GM13976 (cell line): ENCODE results near the gene ANKLE2.
"Not testable (repeated sequence)": the region's sequence is repeated elsewhere in the genome, so short reads cannot be mapped to it uniquely, and the experiment has no call there.

Experiments used
- DNase-seq: peaks from one replicate; pipeline ENCODE4 v3.0.0; 2012; ENCODE audit warnings: low spot score
- CTCF ChIP-seq: IDR thresholded peaks from 2 replicates; pipeline ENCODE4 v1.5.1; 2012; ENCODE audit warnings: borderline replicate concordance, mild to moderate bottlenecking; ENCODE audit not compliant: insufficient read depth; ENCODE audit errors: extremely low read depth, missing control alignments, control extremely low read depth
- in situ Hi-C: fragments of 300-500 bp; cut with MboI; formaldehyde crosslinking; loops from one replicate; pipeline ENCODE4 v1.12.0; 2022; ENCODE audit warnings: low sequenced_read_pairs, mixed read lengths, inconsistent platforms; ENCODE audit not compliant: unreplicated experiment

ANKLE2 gene

GRCh38 chr12:132779781-132780353 is 18.2 kb upstream of the ANKLE2 start:
- no peak for TF ChIP-seq CTCF
- in situ Hi-C loops: no loop called here
- DNase-seq: no peak

GRCh38 chr12:132777614-132778013 is 16.0 kb upstream of the ANKLE2 start:
- no peak for DNase-seq
- TF ChIP-seq CTCF: no peak
- in situ Hi-C loops: no loop called here

- in situ Hi-C loops: no loop called here
- DNase-seq: no peak
- TF ChIP-seq CTCF: no peak
Observed at GRCh38 chr12:132776816-132777568, 15.4 kb upstream of the ANKLE2 start.

- DNase-seq, in situ Hi-C loops: not testable (repeated sequence)
Observed at GRCh38 chr12:132776230-132776625, 14.6 kb upstream of the ANKLE2 start.

GRCh38 chr12:132775502-132776229 is 14.0 kb upstream of the ANKLE2 start:
- no peak for DNase-seq
- in situ Hi-C loops: no loop called here
- TF ChIP-seq CTCF: no peak

GRCh38 chr12:132774646-132775275 is 13.1 kb upstream of the ANKLE2 start:
- DNase-seq: no peak
- no peak for TF ChIP-seq CTCF
- in situ Hi-C loops: no loop called here

- in situ Hi-C loops: no loop called here
- no peak for DNase-seq
- TF ChIP-seq CTCF: no peak
Observed at GRCh38 chr12:132774159-132774558, 12.5 kb upstream of the ANKLE2 start.
